SK-N-MC (cell line): ENCODE measurements around the gene TBKBP1.

Source experiments
- EZH2 ChIP-seq: fragments of 200-600 bp; sonication (generic); IDR thresholded peaks from one replicate; pipeline ENCODE4 v1.6.1; 2017; ENCODE audit warnings: antibody characterized with exemption
- POLR2AphosphoS5 ChIP-seq: IDR thresholded peaks from 2 replicates; pipeline ENCODE4 v1.6.1; 2012; ENCODE audit warnings: mild to moderate bottlenecking, low read depth, low read length, borderline replicate concordance

DNA sequence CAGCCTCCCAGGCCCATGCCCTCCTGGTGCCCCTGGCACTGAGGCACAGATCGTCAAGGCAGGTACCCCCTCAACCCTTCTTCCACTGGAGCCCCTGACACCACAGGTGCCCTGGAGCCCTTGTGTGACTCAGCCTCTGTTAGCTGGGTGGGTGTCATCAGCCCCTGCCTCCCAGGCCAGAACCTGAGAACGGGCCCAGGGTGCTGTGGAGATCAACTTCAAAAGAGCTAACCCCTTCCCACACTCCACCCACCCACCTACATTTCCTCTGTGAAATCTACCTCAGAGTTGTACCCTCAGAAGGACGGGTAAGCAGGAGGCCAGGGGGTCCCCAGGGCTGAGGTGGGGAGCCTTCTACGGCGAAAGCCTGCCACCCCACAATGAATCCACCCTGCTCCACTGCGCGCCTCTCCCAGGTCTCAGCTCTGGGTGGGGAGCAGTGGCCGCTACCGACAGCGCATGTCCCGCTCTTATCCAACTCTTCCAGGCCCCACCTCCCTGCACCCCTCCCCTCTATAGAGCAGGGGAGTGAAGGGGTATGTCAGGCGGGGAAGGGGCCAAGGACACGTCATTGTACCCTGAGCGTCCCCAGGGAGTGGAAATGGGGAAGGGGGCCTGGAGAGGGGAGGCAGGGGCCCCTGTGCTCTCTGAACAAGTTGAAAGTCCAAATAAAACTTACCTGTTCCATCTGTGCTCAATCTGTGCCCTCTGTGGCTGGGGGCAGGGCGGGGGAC lies 17.6 kb downstream of the TBKBP1 start:
- no peak for TF ChIP-seq EZH2
- no peak for TF ChIP-seq POLR2AphosphoS5
